ENCODE data around the gene MACROD2.

GRCh38 chr20:15319439-15319838 lies 1324.1 kb downstream of the MACROD2 start:
- TF ChIP-seq CTCF (conservative IDR thresholded peaks at IDR 0.05) = no peak
- no peak for TF ChIP-seq ZFX (IDR thresholded peaks at IDR 0.05)
